HG02852 (cell line): Measurements from ENCODE around the gene KRTAP19-1.

Experiments
- ATAC-seq: cut with Tn5 transposase; IDR thresholded peaks from one replicate; pipeline ENCODE4 v1.9.1; 2021; ENCODE audit warnings: mild to moderate bottlenecking, moderate library complexity; ENCODE audit not compliant: unreplicated experiment

The KRTAP19-1 gene

DNA sequence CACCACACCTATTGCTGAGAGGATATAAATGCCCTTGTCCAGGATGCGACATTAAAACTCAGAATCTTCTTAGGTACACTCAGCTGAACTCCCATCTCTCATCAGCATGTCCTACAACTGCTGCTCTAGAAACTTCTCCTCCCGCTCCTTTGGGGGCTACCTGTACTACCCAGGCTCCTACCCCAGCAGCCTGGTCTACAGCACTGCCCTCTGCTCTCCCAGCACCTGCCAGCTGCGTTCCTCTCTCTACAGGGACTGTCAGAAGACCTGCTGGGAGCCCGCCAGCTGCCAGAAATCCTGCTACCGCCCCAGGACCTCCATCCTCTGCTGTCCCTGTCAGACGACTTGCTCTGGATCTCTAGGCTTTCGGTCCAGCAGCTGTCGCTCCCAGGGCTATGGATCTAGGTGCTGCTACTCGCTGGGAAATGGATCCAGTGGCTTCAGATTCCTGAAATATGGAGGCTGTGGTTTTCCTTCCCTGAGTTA, 50.0 kb downstream of the KRTAP19-1 start, which contains the start of gene KRTAP13-4:
Gene KRTAP13-4, plus strand, starts transcription at position 51 of the 486 bp plus-strand sequence. Its CDS starts 56 bp downstream, at position 107.
- no peak for ATAC-seq
